ENCODE results near the gene UBIAD1.
"Not testable (repeated sequence)": the region's sequence is repeated elsewhere in the genome, so short reads cannot be mapped to it uniquely, and the experiment has no call there.

UBIAD1 gene

GRCh38 chr1:11280719-11281376 lies 7.8 kb downstream of the UBIAD1 start:
- DNase-seq (ENCODE audit: low read depth), result no peak

GRCh38 chr1:11281518-11282331 lies 8.7 kb downstream of the UBIAD1 start:
- DNase-seq (ENCODE audit: low read depth), result no peak

GRCh38 chr1:11283151-11283550 lies 10.2 kb downstream of the UBIAD1 start:
- no peak for DNase-seq (ENCODE audit: low read depth)

GRCh38 chr1:11284784-11285183 lies 11.8 kb downstream of the UBIAD1 start:
- DNase-seq (ENCODE audit: low read depth), result no peak

GRCh38 chr1:11285883-11286734 lies 13.1 kb downstream of the UBIAD1 start:
- DNase-seq (ENCODE audit: low read depth), result no peak

GRCh38 chr1:11286735-11287410 lies 13.9 kb downstream of the UBIAD1 start:
- DNase-seq (ENCODE audit: low read depth), result no peak

GRCh38 chr1:11289064-11289463 lies 16.1 kb downstream of the UBIAD1 start:
- no peak for DNase-seq (ENCODE audit: low read depth)

- no peak for DNase-seq (ENCODE audit: low read depth)
These were observed 18.1 kb downstream of the UBIAD1 start for GRCh38 chr1:11291049-11291448.

GRCh38 chr1:11293856-11294255 lies 20.9 kb downstream of the UBIAD1 start:
- DNase-seq (ENCODE audit: low read depth), result no peak

- DNase-seq (ENCODE audit: low read depth), result no peak
These were observed 22.0 kb downstream of the UBIAD1 start for GRCh38 chr1:11294951-11295350.

GRCh38 chr1:11295905-11296304 lies 22.9 kb downstream of the UBIAD1 start:
- no peak for DNase-seq (ENCODE audit: low read depth)

GRCh38 chr1:11297774-11298173 lies 24.8 kb downstream of the UBIAD1 start:
- DNase-seq (ENCODE audit: low read depth), result not testable (repeated sequence)

- DNase-seq (ENCODE audit: low read depth), result no peak
These were observed 25.6 kb downstream of the UBIAD1 start for GRCh38 chr1:11298390-11299224.

- no peak for DNase-seq (ENCODE audit: low read depth)
These were observed 26.2 kb downstream of the UBIAD1 start for GRCh38 chr1:11299225-11299574.

GRCh38 chr1:11301601-11302000 lies 28.6 kb downstream of the UBIAD1 start:
- no peak for DNase-seq (ENCODE audit: low read depth)

GRCh38 chr1:11302366-11302765 lies 29.4 kb downstream of the UBIAD1 start:
- DNase-seq (ENCODE audit: low read depth), result no peak

- not testable (repeated sequence) for DNase-seq (ENCODE audit: low read depth)
These were observed 32.5 kb downstream of the UBIAD1 start for GRCh38 chr1:11305516-11305915.

- DNase-seq (ENCODE audit: low read depth), result no peak
These were observed 34.9 kb downstream of the UBIAD1 start for GRCh38 chr1:11307852-11308251.

- no peak for DNase-seq (ENCODE audit: low read depth)
These were observed 35.8 kb downstream of the UBIAD1 start for GRCh38 chr1:11308699-11309224.

- DNase-seq (ENCODE audit: low read depth), result no peak
These were observed 36.4 kb downstream of the UBIAD1 start for GRCh38 chr1:11309385-11309784.
